Activated CD8-positive, alpha-beta T cell treated with anti-CD3 and anti-CD28 coated beads for 36 hours (primary cell): ENCODE data around the gene KLHL26. TPM values are rescaled to one million over a fixed set of nuclear protein-coding genes. Genes with fewer than 3 reads are reported as not detected.

Source experiments
- ATAC-seq: fragments of 200-7000 bp; cut with Tn5 transposase; one replicate; pipeline ENCODE4 v1.10.0; 2021; ENCODE audit warnings: mild to moderate bottlenecking, moderate library complexity
- CTCF ChIA-PET: fragments of 350-600 bp; sonication (Branson Sonifier 250); formaldehyde crosslinking; loops from one replicate; lab custom pipeline; 2021; ENCODE audit warnings: antibody characterized with exemption; lab: Charles Lee
- POLR2A ChIA-PET: fragments of 350-600 bp; sonication (Branson Sonifier 250); formaldehyde crosslinking; loops from one replicate; lab custom pipeline; 2021; ENCODE audit warnings: antibody characterized with exemption; lab: Charles Lee
- DNase-seq: peaks from one replicate; pipeline ENCODE4 v3.0.0-alpha.2; 2020
- H3K27ac Mint-ChIP-seq: one replicate; pipeline ENCODE4 v1.8.0; 2021; ENCODE audit warnings: mild to moderate bottlenecking, mixed read lengths
- H3K27me3 Mint-ChIP-seq: one replicate; pipeline ENCODE4 v1.8.0; 2021; ENCODE audit warnings: mixed read lengths
- H3K36me3 Mint-ChIP-seq: one replicate; pipeline ENCODE4 v1.8.0; 2021; ENCODE audit warnings: low read depth, mixed read lengths
- H3K4me1 Mint-ChIP-seq: one replicate; pipeline ENCODE4 v1.8.0; 2021; ENCODE audit warnings: low read depth, mixed read lengths
- H3K4me3 Mint-ChIP-seq: one replicate; pipeline ENCODE4 v1.8.0; 2021; ENCODE audit warnings: mild to moderate bottlenecking, moderate library complexity, mixed read lengths
- H3K9me3 Mint-ChIP-seq: one replicate; pipeline ENCODE4 v1.8.0; 2021; ENCODE audit warnings: mixed read lengths
- CTCF ChIP-seq: fragments of 200-600 bp; IDR thresholded peaks from one replicate; pipeline ENCODE4 v1.8.0; 2022; ENCODE audit warnings: antibody characterized with exemption, mild to moderate bottlenecking
- intact Hi-C: fragments of 100-400 bp; cut with micrococcal nuclease; formaldehyde crosslinking; loops from one replicate; pipeline ENCODE4 v1.10.0; 2022
- total RNA-seq, 2 experiments: library from RNA; stranded (reverse); gene quantifications; one replicate each; pipeline ENCODE4 v1.2.3, GENCODE V29; 2021

The KLHL26 gene
- total RNA-seq, 2 experiments from 2014 or later: 10.3 to 10.8 TPM

- intact Hi-C loops: no loop called here
- TF ChIP-seq CTCF: no peak
- DNase-seq (no peak), ATAC-seq (no peak)
- POLR2A ChIA-PET: no interaction called here
- Mint-ChIP-seq H3K9me3 (no peaks in the 10 kb centered on the region), H3K4me1 (peaks cover 14% of the 10 kb centered on the region), H3K36me3 (peaks cover 2% of the 10 kb centered on the region), H3K27me3 (no peaks in the 10 kb centered on the region), H3K27ac (no peak overlapping the region), H3K4me3 (no peak overlapping the region)
- CTCF ChIA-PET: no interaction called here
Observed at GRCh38 chr19:18651300-18651699, 14.5 kb downstream of the KLHL26 start.

GRCh38 chr19:18651733-18652132, 14.9 kb downstream of the KLHL26 start:
- ATAC-seq (no peak), DNase-seq (no peak)
- CTCF ChIA-PET: interaction anchor here (0.6 kb wide), 1 partner anchor 193 kb away, joined by 3 read pairs; no protein-coding TSS in a partner anchor
- Mint-ChIP-seq H3K4me1 (peaks cover 11% of the 10 kb centered on the region), H3K36me3 (peaks cover 2% of the 10 kb centered on the region), H3K27ac (no peak overlapping the region), H3K9me3 (no peaks in the 10 kb centered on the region), H3K4me3 (no peak overlapping the region), H3K27me3 (no peaks in the 10 kb centered on the region)
- TF ChIP-seq CTCF: no peak
- POLR2A ChIA-PET: no interaction called here
- intact Hi-C loops: no loop called here

DNA sequence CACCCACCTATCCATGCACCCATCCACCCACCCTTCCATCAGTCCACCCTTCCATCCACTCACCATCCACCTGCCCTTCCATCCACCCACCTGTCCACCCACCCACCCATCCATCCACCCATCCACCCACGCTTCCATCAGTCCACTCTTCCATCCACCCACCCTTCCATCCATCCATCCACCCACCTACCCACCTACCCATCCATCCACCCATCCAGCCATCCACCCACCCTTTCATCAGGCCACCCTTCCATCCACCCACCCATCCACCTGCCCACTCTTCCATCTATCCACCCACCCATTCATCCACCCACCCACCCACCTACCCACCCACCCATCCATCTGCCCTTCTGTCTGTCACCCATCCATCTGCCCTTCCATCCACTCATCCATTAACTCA, 17.0 kb downstream of the KLHL26 start:
- intact Hi-C loops: no loop called here

GRCh38 chr19:18654469-18654868, 17.6 kb downstream of the KLHL26 start:
- no peak for ATAC-seq
- no peak for DNase-seq
- intact Hi-C loops: no loop called here
- Mint-ChIP-seq H3K9me3 (no peaks in the 10 kb centered on the region), H3K4me1 (peaks cover 7% of the 10 kb centered on the region), H3K4me3 (no peak overlapping the region), H3K27ac (no peak overlapping the region), H3K36me3 (peaks cover 2% of the 10 kb centered on the region), H3K27me3 (no peaks in the 10 kb centered on the region)
- ChIA-PET POLR2A (no interaction called here), CTCF (no interaction called here)
- no peak for TF ChIP-seq CTCF

More for the DNA sequence above, 17.0 kb downstream of the KLHL26 start:
- no peaks in the 10 kb centered on the region for H3K27me3 Mint-ChIP-seq
- DNase-seq: no peak
- H3K4me3 Mint-ChIP-seq: no peak overlapping the region
- H3K27ac Mint-ChIP-seq: no peak overlapping the region
- peaks cover 2% of the 10 kb centered on the region for H3K36me3 Mint-ChIP-seq
- ATAC-seq: no peak
- peaks cover 8% of the 10 kb centered on the region for H3K4me1 Mint-ChIP-seq
- CTCF ChIA-PET: no interaction called here
- TF ChIP-seq CTCF: no peak
- POLR2A ChIA-PET: no interaction called here
- H3K9me3 Mint-ChIP-seq: no peaks in the 10 kb centered on the region

GRCh38 chr19:18655173-18655844, 18.5 kb downstream of the KLHL26 start:
- no peak for DNase-seq
- intact Hi-C loops: no loop called here
- Mint-ChIP-seq H3K9me3 (no peaks in the 10 kb centered on the region), H3K36me3 (peaks cover 2% of the 10 kb centered on the region), H3K27ac (no peak overlapping the region), H3K27me3 (no peaks in the 10 kb centered on the region), H3K4me3 (no peak overlapping the region), H3K4me1 (peaks cover 4% of the 10 kb centered on the region)
- TF ChIP-seq CTCF: no peak
- ChIA-PET POLR2A (no interaction called here), CTCF (no interaction called here)
- no peak for ATAC-seq
